Posterior vena cava (tissue), 2 donors: Measurements from ENCODE around the gene ANKRD12. TPM values are rescaled to one million over a fixed set of nuclear protein-coding genes. Genes with fewer than 3 reads are reported as not detected.

ENCODE experiments used
- DNase-seq: peaks from one replicate; pipeline ENCODE4 v3.0.0-alpha.2; 2020; ENCODE audit warnings: low spot score
- intact Hi-C, 2 donors: fragments of 100-400 bp; cut with DNase I; formaldehyde crosslinking; loops; one replicate each; pipeline versions ENCODE4 v1.14.1 to v1.14.2; 2022 to 2023
- total RNA-seq, 2 donors: library from RNA; stranded (reverse); fragmentation: NEBNext Ultra II Directional; extraction: Animal tissue kit (Norgen Biotek cat#: 25700); gene quantifications; one replicate each; pipeline ENCODE4 v1.2.1, GENCODE V29; 2021
- donor health status: DM: yes; HTN: yes; CAD: no.
- donor health status: DM: yes; HTN: yes; CAD: no.

ANKRD12 gene
- total RNA-seq, 2 donors from 2014 or later, result 81.0 to 91.9 TPM

GRCh38 chr18:9172506-9173127 is 36.0 kb downstream of the ANKRD12 start:
- intact Hi-C loops, result no loop called here
- DNase-seq, result no peak

GRCh38 chr18:9173770-9174233 is 37.2 kb downstream of the ANKRD12 start:
- no peak for DNase-seq
- intact Hi-C loops, result no loop called here

- intact Hi-C loops, result no loop called here
- DNase-seq, result no peak
Observed at GRCh38 chr18:9174302-9174701, 37.7 kb downstream of the ANKRD12 start.

- intact Hi-C loops, result no loop called here
Observed at GRCh38 chr18:9175115-9175514, 38.5 kb downstream of the ANKRD12 start.

GRCh38 chr18:9177031-9177430 is 40.5 kb downstream of the ANKRD12 start:
- intact Hi-C loops, result no loop called here
- no peak for DNase-seq

More at GRCh38 chr18:9175115-9175514, 38.5 kb downstream of the ANKRD12 start:
- no peak for DNase-seq

GRCh38 chr18:9177466-9177865 is 40.9 kb downstream of the ANKRD12 start:
- DNase-seq, result no peak
- intact Hi-C loops, result no loop called here

GRCh38 chr18:9178557-9178956 is 42.0 kb downstream of the ANKRD12 start:
- intact Hi-C loops, result no loop called here
- no peak for DNase-seq

GRCh38 chr18:9181275-9181674 is 44.7 kb downstream of the ANKRD12 start:
- no peak for DNase-seq
- intact Hi-C loops, result no loop called here

GRCh38 chr18:9182852-9183399 is 46.3 kb downstream of the ANKRD12 start:
- intact Hi-C loops, result no loop called here
- DNase-seq, result no peak

GRCh38 chr18:9184998-9185613 is 48.5 kb downstream of the ANKRD12 start:
- DNase-seq, result no peak
- intact Hi-C loops, result no loop called here

GRCh38 chr18:9188359-9189231 is 52.0 kb downstream of the ANKRD12 start:
- intact Hi-C loops, result no loop called here
- DNase-seq, result no peak

GRCh38 chr18:9189491-9189890 is 52.9 kb downstream of the ANKRD12 start:
- no peak for DNase-seq
- intact Hi-C loops, result no loop called here

- intact Hi-C loops, result no loop called here
- DNase-seq, result no peak
Observed at GRCh38 chr18:9191658-9192256, 55.2 kb downstream of the ANKRD12 start.

GRCh38 chr18:9193031-9193430 is 56.5 kb downstream of the ANKRD12 start:
- intact Hi-C loops, result no loop called here
- DNase-seq, result no peak

GRCh38 chr18:9196568-9196967 is 60.0 kb downstream of the ANKRD12 start:
- intact Hi-C loops, result no loop called here
- no peak for DNase-seq

GRCh38 chr18:9199681-9200080 is 63.1 kb downstream of the ANKRD12 start:
- DNase-seq, result no peak
- intact Hi-C loops, result no loop called here

- DNase-seq, result no peak
- intact Hi-C loops, result no loop called here
Observed at GRCh38 chr18:9201224-9201623, 64.6 kb downstream of the ANKRD12 start.

GRCh38 chr18:9204659-9205058 is 68.1 kb downstream of the ANKRD12 start:
- no peak for DNase-seq

GRCh38 chr18:9206421-9206820 is 69.8 kb downstream of the ANKRD12 start:
- DNase-seq, result no peak
- intact Hi-C loops, result no loop called here

More at GRCh38 chr18:9204659-9205058, 68.1 kb downstream of the ANKRD12 start:
- intact Hi-C loops, result no loop called here

GRCh38 chr18:9209279-9209678 is 72.7 kb downstream of the ANKRD12 start:
- intact Hi-C loops, result no loop called here
- DNase-seq, result no peak
